HG03354 (cell line): ENCODE results near the gene SPINK8.
"Not testable (repeated sequence)": the region's sequence is repeated elsewhere in the genome, so short reads cannot be mapped to it uniquely, and the experiment has no call there.

Source experiments
- ATAC-seq: cut with Tn5 transposase; IDR thresholded peaks from one replicate; pipeline ENCODE4 v1.9.1; 2021; ENCODE audit warnings: mild to moderate bottlenecking; ENCODE audit not compliant: unreplicated experiment, poor library complexity, severe bottlenecking

Gene SPINK8

GRCh38 chr3:48333346-48334245, at the start of gene SPINK8:
Gene SPINK8, minus strand, starts transcription at chr3:48333661. Its CDS starts 5,320 bp downstream, at chr3:48328341.
- ATAC-seq: not testable (repeated sequence)

GRCh38 chr3:48372862-48373435, 39.5 kb upstream of the SPINK8 start:
- ATAC-seq: no peak

- ATAC-seq: no peak
Observed at GRCh38 chr3:48372377-48372770, 38.9 kb upstream of the SPINK8 start.

- ATAC-seq: no peak
Observed at GRCh38 chr3:48371651-48372376, 38.4 kb upstream of the SPINK8 start, which contains the start of gene FBXW12. Gene FBXW12, plus strand, starts transcription at chr3:48372219. Its CDS starts 549 bp downstream, at chr3:48372768.

- no peak for ATAC-seq
Observed at GRCh38 chr3:48370333-48370713, 36.9 kb upstream of the SPINK8 start.

- ATAC-seq: no peak
Observed at GRCh38 chr3:48369693-48370332, 36.4 kb upstream of the SPINK8 start.

GRCh38 chr3:48367201-48367600, 33.7 kb upstream of the SPINK8 start:
- ATAC-seq: no peak

- ATAC-seq: no peak
Observed at GRCh38 chr3:48364840-48365239, 31.4 kb upstream of the SPINK8 start.

- ATAC-seq: no peak
Observed at GRCh38 chr3:48361928-48362327, 28.5 kb upstream of the SPINK8 start.

GRCh38 chr3:48356419-48356818, 23.0 kb upstream of the SPINK8 start:
- no peak for ATAC-seq

GRCh38 chr3:48353987-48354386, 20.5 kb upstream of the SPINK8 start:
- no peak for ATAC-seq

- no peak for ATAC-seq
Observed at GRCh38 chr3:48352546-48352945, 19.1 kb upstream of the SPINK8 start.

- no peak for ATAC-seq
Observed at GRCh38 chr3:48347500-48347899, 14.0 kb upstream of the SPINK8 start.

GRCh38 chr3:48345946-48346572, 12.6 kb upstream of the SPINK8 start:
- ATAC-seq: no peak

GRCh38 chr3:48344867-48345507, 11.5 kb upstream of the SPINK8 start:
- ATAC-seq: no peak

GRCh38 chr3:48343432-48343831, 10.0 kb upstream of the SPINK8 start:
- no peak for ATAC-seq

- ATAC-seq: no peak
Observed at GRCh38 chr3:48338635-48339034, 5.2 kb upstream of the SPINK8 start.

GRCh38 chr3:48337536-48337935, 4.1 kb upstream of the SPINK8 start:
- not testable (repeated sequence) for ATAC-seq

GRCh38 chr3:48335286-48335685, 1.8 kb upstream of the SPINK8 start:
- not testable (repeated sequence) for ATAC-seq
